HG02588 (cell line): Measurements from ENCODE around the gene CACNA2D4.

Experiments used
- ATAC-seq: cut with Tn5 transposase; IDR thresholded peaks from one replicate; pipeline ENCODE4 v1.9.1; 2021; ENCODE audit warnings: mild to moderate bottlenecking, moderate library complexity; ENCODE audit not compliant: unreplicated experiment

Gene CACNA2D4

GRCh38 chr12:1873531-1874510, 44.6 kb downstream of the CACNA2D4 start:
- no peak for ATAC-seq

GRCh38 chr12:1872448-1872847, 46.0 kb downstream of the CACNA2D4 start:
- ATAC-seq: no peak

GRCh38 chr12:1872001-1872400, 46.5 kb downstream of the CACNA2D4 start:
- ATAC-seq: no peak

GRCh38 chr12:1870998-1871917, 47.2 kb downstream of the CACNA2D4 start:
- no peak for ATAC-seq

GRCh38 chr12:1870086-1870485, 48.4 kb downstream of the CACNA2D4 start:
- ATAC-seq: no peak

GRCh38 chr12:1869145-1869544, 49.3 kb downstream of the CACNA2D4 start:
- no peak for ATAC-seq

GRCh38 chr12:1865284-1865866, 53.1 kb downstream of the CACNA2D4 start:
- no peak for ATAC-seq

GRCh38 chr12:1864867-1865266, 53.6 kb downstream of the CACNA2D4 start:
- no peak for ATAC-seq

- no peak for ATAC-seq
Measured at GRCh38 chr12:1864456-1864855, 54.0 kb downstream of the CACNA2D4 start.

GRCh38 chr12:1863823-1864222, 54.6 kb downstream of the CACNA2D4 start:
- ATAC-seq: no peak

GRCh38 chr12:1862973-1863372, 55.5 kb downstream of the CACNA2D4 start:
- no peak for ATAC-seq

- no peak for ATAC-seq
Measured at GRCh38 chr12:1859643-1860042, 58.8 kb downstream of the CACNA2D4 start.

- no peak for ATAC-seq
Measured at GRCh38 chr12:1858456-1858855, 60.0 kb downstream of the CACNA2D4 start.

GRCh38 chr12:1857821-1858220, 60.6 kb downstream of the CACNA2D4 start:
- no peak for ATAC-seq

- ATAC-seq: no peak
Measured at GRCh38 chr12:1857086-1857485, 61.4 kb downstream of the CACNA2D4 start.

- no peak for ATAC-seq
Measured at GRCh38 chr12:1855241-1855640, 63.2 kb downstream of the CACNA2D4 start.

GRCh38 chr12:1853716-1854115, 64.7 kb downstream of the CACNA2D4 start:
- ATAC-seq: no peak

- no peak for ATAC-seq
Measured at GRCh38 chr12:1852076-1852475, 66.4 kb downstream of the CACNA2D4 start.

GRCh38 chr12:1851151-1851701, 67.2 kb downstream of the CACNA2D4 start:
- ATAC-seq: no peak

- no peak for ATAC-seq
Measured at GRCh38 chr12:1848745-1849144, 69.7 kb downstream of the CACNA2D4 start.

GRCh38 chr12:1848146-1848545, 70.3 kb downstream of the CACNA2D4 start:
- ATAC-seq: no peak
